DOHH2 (cell line): ENCODE measurements around the gene UBE2D2.

ENCODE experiments used
- H3F3A ChIP-seq: fragments of 200-600 bp; sonication (generic), shearing (Covaris generic); 2 replicates; pipeline ENCODE4 v1.6.0; 2016; ENCODE audit warnings: antibody characterized with exemption, mild to moderate bottlenecking; ENCODE audit not compliant: control insufficient read depth, insufficient read depth
- H3K27ac ChIP-seq: fragments of 200-600 bp; sonication (generic); 2 replicates; pipeline ENCODE4 v1.5.1; 2014; ENCODE audit warnings: low read depth, mild to moderate bottlenecking, low read length, moderate library complexity
- H3K27me3 ChIP-seq: fragments of 200-600 bp; sonication (generic); 2 replicates; pipeline ENCODE4 v1.6.1; 2014; ENCODE audit warnings: mild to moderate bottlenecking, low read length, mixed read lengths; ENCODE audit not compliant: control insufficient read depth
- H3K36me3 ChIP-seq: fragments of 200-600 bp; sonication (generic); 2 replicates; pipeline ENCODE4 v1.6.1; 2014; ENCODE audit warnings: mild to moderate bottlenecking, low read length, moderate library complexity, mixed read lengths; ENCODE audit not compliant: control insufficient read depth
- H3K4me1 ChIP-seq: fragments of 200-600 bp; sonication (generic); 2 replicates; pipeline ENCODE4 v1.6.1; 2014; ENCODE audit warnings: mild to moderate bottlenecking, low read length, mixed read lengths; ENCODE audit not compliant: control insufficient read depth
- H3K4me2 ChIP-seq: fragments of 200-600 bp; sonication (generic); 2 replicates; pipeline ENCODE4 v1.6.0; 2014; ENCODE audit warnings: mild to moderate bottlenecking, low read length, moderate library complexity
- H3K4me3 ChIP-seq: fragments of 200-600 bp; sonication (generic); 2 replicates; pipeline ENCODE4 v1.5.1; 2014; ENCODE audit warnings: mild to moderate bottlenecking, low read length, mixed read lengths
- H3K79me2 ChIP-seq: fragments of 200-600 bp; sonication (generic); 2 replicates; pipeline ENCODE4 v1.6.1; 2014; ENCODE audit warnings: mild to moderate bottlenecking, low read length, mixed read lengths; ENCODE audit not compliant: control insufficient read depth
- H3K9me2 ChIP-seq: fragments of 200-600 bp; sonication (generic); replicated peaks from 2 replicates; pipeline ENCODE4 v1.6.1; 2014; ENCODE audit warnings: mild to moderate bottlenecking, low read length, mixed read lengths; ENCODE audit not compliant: control insufficient read depth
- H3K9me3 ChIP-seq: fragments of 200-600 bp; sonication (generic); 2 replicates; pipeline ENCODE4 v1.6.1; 2014; ENCODE audit warnings: antibody characterized with exemption, low read length, mixed read lengths; ENCODE audit not compliant: control insufficient read depth, insufficient read depth
- H4K20me1 ChIP-seq: fragments of 200-600 bp; sonication (generic); 2 replicates; pipeline ENCODE4 v1.6.0; 2014; ENCODE audit warnings: low read depth, mild to moderate bottlenecking, antibody characterized with exemption, low read length, moderate library complexity; ENCODE audit not compliant: control insufficient read depth, insufficient read depth
- CTCF ChIP-seq: fragments of 200-600 bp; sonication (generic); IDR thresholded peaks from one replicate; pipeline ENCODE4 v1.5.1; 2014; ENCODE audit warnings: antibody characterized with exemption, mild to moderate bottlenecking, low read depth, low read length; ENCODE audit not compliant: poor library complexity, severe bottlenecking
- EZH2phosphoT487 ChIP-seq: fragments of 200-600 bp; sonication (generic); IDR thresholded peaks from 2 replicates; pipeline ENCODE4 v1.6.1; 2017; ENCODE audit warnings: borderline replicate concordance, mild to moderate bottlenecking, antibody characterized with exemption, low read length, moderate library complexity, mixed read lengths

Gene UBE2D2

GRCh38 chr5:139664086-139664693 lies 103.1 kb downstream of the UBE2D2 start:
- Histone ChIP-seq H3K9me2 (no peaks in the 10 kb centered on the region), H3K79me2 (peaks cover 98% of the 10 kb centered on the region), H3K27ac (no peak overlapping the region), H3K4me3 (no peak overlapping the region), H3K9me3 (no peaks in the 10 kb centered on the region), H3K4me2 (peak overlapping the region; percentile 12; the same call in 1 of the 2 replicates), H4K20me1 (peaks cover 18% of the 10 kb centered on the region; the same call in 1 of the 2 replicates), H3K4me1 (peaks cover 97% of the 10 kb centered on the region), H3K36me3 (peaks cover 17% of the 10 kb centered on the region), H3K27me3 (no peaks in the 10 kb centered on the region), H3F3A (peaks cover 6% of the 10 kb centered on the region; the same call in 1 of the 2 replicates)
- TF ChIP-seq EZH2phosphoT487 (no peak), CTCF (no peak)

GRCh38 chr5:139664727-139665351 lies 103.7 kb downstream of the UBE2D2 start:
- Histone ChIP-seq H3K79me2 (peaks cover 95% of the 10 kb centered on the region), H3K27me3 (no peaks in the 10 kb centered on the region), H3K9me3 (no peaks in the 10 kb centered on the region), H3K4me1 (peaks cover 97% of the 10 kb centered on the region), H3K4me3 (no peak overlapping the region), H3K9me2 (no peaks in the 10 kb centered on the region), H3K4me2 (peak overlapping the region; percentile 12; the same call in 1 of the 2 replicates), H3F3A (peaks cover 12% of the 10 kb centered on the region), H3K36me3 (peaks cover 23% of the 10 kb centered on the region), H3K27ac (no peak overlapping the region), H4K20me1 (peaks cover 15% of the 10 kb centered on the region; the same call in 1 of the 2 replicates)
- TF ChIP-seq CTCF: no peak
- no peak for TF ChIP-seq EZH2phosphoT487

GRCh38 chr5:139665626-139666025 lies 104.5 kb downstream of the UBE2D2 start:
- Histone ChIP-seq H3K27ac (no peak overlapping the region), H3K4me1 (peaks cover 98% of the 10 kb centered on the region), H3K4me2 (no peak overlapping the region), H3F3A (peaks cover 19% of the 10 kb centered on the region), H3K4me3 (no peak overlapping the region), H3K79me2 (peaks cover 87% of the 10 kb centered on the region), H4K20me1 (peaks cover 13% of the 10 kb centered on the region; the same call in 1 of the 2 replicates), H3K9me3 (no peaks in the 10 kb centered on the region), H3K36me3 (peaks cover 23% of the 10 kb centered on the region), H3K9me2 (no peaks in the 10 kb centered on the region), H3K27me3 (no peaks in the 10 kb centered on the region)
- TF ChIP-seq CTCF: no peak
- no peak for TF ChIP-seq EZH2phosphoT487
